Osteocyte (in vitro differentiated cells): ENCODE measurements around the gene ZFYVE28. TPM values are rescaled to one million over a fixed set of nuclear protein-coding genes. Genes with fewer than 3 reads are reported as not detected.

ENCODE experiments used
- DNase-seq: peaks from one replicate; pipeline ENCODE4 v3.0.0; 2021; ENCODE audit warnings: mixed read lengths; ENCODE audit not compliant: unreplicated experiment; ENCODE audit errors: extremely low spot score
- H3K27ac Mint-ChIP-seq: one replicate; pipeline ENCODE4 v1.8.0; 2021; ENCODE audit warnings: mild to moderate bottlenecking, mixed read lengths; ENCODE audit not compliant: unreplicated experiment
- H3K27me3 Mint-ChIP-seq: one replicate; pipeline ENCODE4 v1.8.0; 2021; ENCODE audit warnings: mixed read lengths; ENCODE audit not compliant: unreplicated experiment
- H3K36me3 Mint-ChIP-seq: one replicate; pipeline ENCODE4 v1.8.0; 2021; ENCODE audit warnings: mixed read lengths; ENCODE audit not compliant: unreplicated experiment
- H3K4me1 Mint-ChIP-seq: one replicate; pipeline ENCODE4 v1.8.0; 2021; ENCODE audit warnings: mixed read lengths; ENCODE audit not compliant: unreplicated experiment
- H3K4me3 Mint-ChIP-seq: one replicate; pipeline ENCODE4 v1.8.0; 2021; ENCODE audit warnings: mild to moderate bottlenecking, moderate library complexity, mixed read lengths; ENCODE audit not compliant: unreplicated experiment
- H3K9me3 Mint-ChIP-seq: one replicate; pipeline ENCODE4 v1.8.0; 2021; ENCODE audit warnings: mixed read lengths; ENCODE audit not compliant: unreplicated experiment
- CTCF ChIP-seq: fragments of 200-600 bp; sonication (generic); IDR thresholded peaks from 2 replicates; pipeline ENCODE4 v1.5.0; 2021; ENCODE audit warnings: antibody characterized with exemption, mild to moderate bottlenecking, moderate library complexity
- total RNA-seq: library from RNA; stranded (reverse); gene quantifications from 2 replicates; pipeline ENCODE4 v1.2.1, GENCODE V29; 2021

Gene ZFYVE28
- total RNA-seq, 1 donor from 2014 or later, result 3.4 TPM

- Mint-ChIP-seq H3K27ac (no peak overlapping the region), H3K4me1 (no peaks in the 10 kb centered on the region), H3K4me3 (no peak overlapping the region), H3K9me3 (no peaks in the 10 kb centered on the region), H3K27me3 (no peaks in the 10 kb centered on the region), H3K36me3 (no peaks in the 10 kb centered on the region)
- TF ChIP-seq CTCF, result no peak
- no peak for DNase-seq
These were observed 25.7 kb upstream of the ZFYVE28 start for GRCh38 chr4:2443956-2444740.

GRCh38 chr4:2443061-2443730 lies 24.8 kb upstream of the ZFYVE28 start:
- no peak overlapping the region for H3K4me3 Mint-ChIP-seq
- H3K9me3 Mint-ChIP-seq, result no peaks in the 10 kb centered on the region
- H3K27me3 Mint-ChIP-seq, result no peaks in the 10 kb centered on the region
- H3K27ac Mint-ChIP-seq, result no peak overlapping the region
- TF ChIP-seq CTCF, result no peak
- no peaks in the 10 kb centered on the region for H3K36me3 Mint-ChIP-seq
- no peak for DNase-seq
- H3K4me1 Mint-ChIP-seq, result no peaks in the 10 kb centered on the region

- peak; percentile 82 for DNase-seq
- TF ChIP-seq CTCF, result no peak
- Mint-ChIP-seq H3K36me3 (no peaks in the 10 kb centered on the region), H3K4me1 (no peaks in the 10 kb centered on the region), H3K27ac (no peak overlapping the region), H3K4me3 (no peak overlapping the region), H3K9me3 (no peaks in the 10 kb centered on the region), H3K27me3 (no peaks in the 10 kb centered on the region)
These were observed 23.9 kb upstream of the ZFYVE28 start for GRCh38 chr4:2442175-2442993.

- H3K9me3 Mint-ChIP-seq, result no peaks in the 10 kb centered on the region
- no peak overlapping the region for H3K27ac Mint-ChIP-seq
- H3K4me1 Mint-ChIP-seq, result no peaks in the 10 kb centered on the region
- no peaks in the 10 kb centered on the region for H3K36me3 Mint-ChIP-seq
- no peaks in the 10 kb centered on the region for H3K27me3 Mint-ChIP-seq
- TF ChIP-seq CTCF, result peak; percentile 64
- no peak overlapping the region for H3K4me3 Mint-ChIP-seq
- DNase-seq, result peak; percentile 83
These were observed 23.1 kb upstream of the ZFYVE28 start for GRCh38 chr4:2441393-2442174.
